Right lobe of liver (tissue), 4 donors: ENCODE results near the gene TASOR2.
A peak's percentile ranks its signal among the peaks of the same experiment; 100 is the strongest.

Source experiments
- CTCF ChIP-seq, 4 donors: fragments of 200-600 bp in 3 of 4; fragments of 450-650 bp in 1 of 4; IDR thresholded peaks; one replicate each; pipeline versions ENCODE4 v1.5.1 to v1.8.0; 2016 to 2022; ENCODE audit warnings: antibody characterized with exemption in 4 of 4, mild to moderate bottlenecking in 2 of 4
- POLR2A ChIP-seq: fragments of 450-650 bp; IDR thresholded peaks from one replicate; pipeline ENCODE4 v1.6.1; 2017; ENCODE audit warnings: antibody characterized with exemption, mild to moderate bottlenecking
- donor health status: DM: no; HTN: no; CAD: no.
- donor health status: DM: no; HTN: no; CAD: no.
- donor health status: DM: no; HTN: yes; CAD: no.

- TF ChIP-seq CTCF (IDR thresholded peaks at IDR 0.05) (no peak), POLR2A (peak; percentile 37)
Observed at GRCh38 chr10:5692461-5693358, 8.1 kb downstream of the TASOR2 start.
